22Rv1 (cell line): ENCODE results near the gene MAGI2.

Source experiments
- H3K27ac ChIP-seq: fragments of 450-650 bp; 2 replicates; pipeline ENCODE4 v1.5.1; 2017
- CTCF ChIP-seq: fragments of 450-650 bp; IDR thresholded peaks from 2 replicates; pipeline ENCODE4 v1.5.1; 2017; ENCODE audit warnings: mild to moderate bottlenecking
- ZFX ChIP-seq: fragments of 450-650 bp; IDR thresholded peaks from 2 replicates; pipeline ENCODE4 v1.6.1; 2017; ENCODE audit warnings: antibody characterized with exemption, borderline replicate concordance

Gene MAGI2

GRCh38 chr7:78020874-78021249 lies 1432.6 kb downstream of the MAGI2 start:
- H3K27ac ChIP-seq: no peak overlapping the region
- TF ChIP-seq ZFX: no peak
- TF ChIP-seq CTCF: peak; percentile 76

- TF ChIP-seq ZFX (no peak), CTCF (peak; percentile 95)
- H3K27ac ChIP-seq: peak overlapping the region; percentile 85
Measured at GRCh38 chr7:78020136-78020873, 1433.2 kb downstream of the MAGI2 start.

GRCh38 chr7:78019447-78020135 lies 1433.9 kb downstream of the MAGI2 start:
- no peak for TF ChIP-seq CTCF
- no peak for TF ChIP-seq ZFX
- peak overlapping the region; percentile 85 for H3K27ac ChIP-seq

GRCh38 chr7:78018641-78019446 lies 1434.6 kb downstream of the MAGI2 start:
- peak overlapping the region; percentile 85 for H3K27ac ChIP-seq
- TF ChIP-seq CTCF (no peak), ZFX (no peak)

- no peak overlapping the region for H3K27ac ChIP-seq
- TF ChIP-seq ZFX (no peak), CTCF (no peak)
Measured at GRCh38 chr7:78017591-78018100, 1435.8 kb downstream of the MAGI2 start.

- TF ChIP-seq CTCF (no peak), ZFX (no peak)
- H3K27ac ChIP-seq: no peak overlapping the region
Measured at GRCh38 chr7:78015574-78016260, 1437.8 kb downstream of the MAGI2 start.
